HepG2 (cell line): Measurements from ENCODE around the gene RAB18. TPM values are rescaled to one million over a fixed set of nuclear protein-coding genes. Genes with fewer than 3 reads are reported as not detected.

Experiments used
- ATAC-seq: fragments of 200-7000 bp; cut with Tn5 transposase; 3 replicates; pipeline ENCODE4 v1.9.1; 2020; ENCODE audit warnings: mild to moderate bottlenecking, moderate library complexity
- BruUV-seq: library from RNA; stranded (reverse); fragments of 400-500 nt; replicated peaks from 2 replicates; lab custom pipeline; 2021; lab: Mats Ljungman, UMichigan
- CTCF ChIA-PET: fragments of 300-600 bp; formaldehyde crosslinking; extraction: SDS; loops from one replicate; lab custom pipeline; 2021; ENCODE audit warnings: low total read pairs, inconsistent platforms, low intra/inter-chr PET ratio; lab: Yijun Ruan, JAX
- POLR2A ChIA-PET: fragments of 350-600 bp; sonication (Branson Sonifier 250); formaldehyde crosslinking; loops from one replicate; lab custom pipeline; 2020; ENCODE audit warnings: antibody characterized with exemption, inconsistent platforms; lab: Yijun Ruan, JAX
- DNase-seq: peaks from one replicate; pipeline ENCODE4 v3.0.0-alpha.2; 2015; ENCODE audit warnings: low spot score
- FAIRE-seq: peaks from 3 replicates; lab custom pipeline; 2011; peaks lifted over from hg19 to GRCh38; lab: Jason Lieb, UNC
- H2AFZ ChIP-seq: one replicate; pipeline ENCODE4 v1.6.1; 2011; ENCODE audit warnings: low read length, inconsistent platforms
- H3K27ac ChIP-seq: fragments of 300-600 bp; 3 replicates; pipeline ENCODE4 v1.8.0; 2011; ENCODE audit warnings: mixed run types, mild to moderate bottlenecking, mixed read lengths, low read length, inconsistent platforms; ENCODE audit not compliant: insufficient read depth; ENCODE audit errors: extremely low read length
- H3K27me3 ChIP-seq, 2 experiments: fragments of 200-600 bp in 1 of 2; 2 replicates in 1 of 2; 3 replicates in 1 of 2; pipeline versions ENCODE4 v1.6.0 to v1.8.0; 2011; ENCODE audit warnings: low read length in 2 of 2, mild to moderate bottlenecking in 2 of 2, moderate library complexity in 2 of 2, inconsistent platforms in 1 of 2; ENCODE audit not compliant: insufficient read depth in 2 of 2, control insufficient read depth in 1 of 2
- H3K36me3 ChIP-seq, 2 experiments: fragments of 200-600 bp in 1 of 2; replicated peaks in 1 of 2; 2 replicates in 1 of 2; 3 replicates in 1 of 2; pipeline versions ENCODE4 v1.5.1 to v1.8.0; 2011; ENCODE audit warnings: low read length in 2 of 2, inconsistent platforms in 1 of 2; ENCODE audit not compliant: insufficient read depth in 2 of 2, control insufficient read depth in 1 of 2
- H3K4me1 ChIP-seq: 2 replicates; pipeline ENCODE4 v1.5.1; 2012; ENCODE audit warnings: low read length, inconsistent platforms; ENCODE audit not compliant: insufficient read depth
- H3K4me2 ChIP-seq: 2 replicates; pipeline ENCODE4 v1.6.0; 2011; ENCODE audit warnings: low read depth, low read length, inconsistent platforms
- H3K4me3 ChIP-seq, 3 experiments: fragments of 200-600 bp in 1 of 3; sonication (generic), shearing (Covaris generic) in 1 of 3; replicated peaks in 1 of 3; 2 replicates each; pipeline ENCODE4 v1.5.1; 2011 to 2016; ENCODE audit warnings: low read length in 3 of 3, inconsistent platforms in 2 of 3, low read depth in 2 of 3, mild to moderate bottlenecking in 2 of 3, control low read depth in 1 of 3, mixed read lengths in 1 of 3; ENCODE audit not compliant: insufficient read depth in 1 of 3
- H3K79me2 ChIP-seq: one replicate; pipeline ENCODE4 v1.6.1; 2011; ENCODE audit warnings: low read length, inconsistent platforms; ENCODE audit not compliant: insufficient read depth
- H3K9ac ChIP-seq: 2 replicates; pipeline ENCODE4 v1.6.0; 2011; ENCODE audit warnings: mild to moderate bottlenecking, low read depth, low read length, inconsistent platforms; ENCODE audit not compliant: insufficient read depth
- H3K9me3 ChIP-seq: 2 replicates; pipeline ENCODE4 v1.5.1; 2012; ENCODE audit warnings: mild to moderate bottlenecking, low read length
- H4K20me1 ChIP-seq: 2 replicates; pipeline ENCODE4 v1.6.0; 2011; ENCODE audit warnings: inconsistent platforms, mild to moderate bottlenecking, low read length, moderate library complexity; ENCODE audit not compliant: insufficient read depth
- MAFK ChIP-seq, 2 experiments: IDR thresholded peaks in 1 of 2; conservative IDR thresholded peaks in 1 of 2; 2 replicates each; pipeline ENCODE4 v1.6.1; 2011; ENCODE audit warnings: improper control_type of control experiment in 2 of 2, low read length in 2 of 2
- MED8 ChIP-seq: sonication (generic); formaldehyde crosslinking; IDR thresholded peaks from 2 replicates; pipeline ENCODE4 v1.8.1; 2023; ENCODE audit warnings: mild to moderate bottlenecking, missing genetic modification reagents; ENCODE audit not compliant: insufficient replicate concordance
- NCOA5 ChIP-seq: sonication (generic); formaldehyde crosslinking; IDR thresholded peaks from 2 replicates; pipeline ENCODE4 v1.4.0; 2020; ENCODE audit warnings: missing genetic modification reagents
- NR2F6 ChIP-seq, 2 experiments: IDR thresholded peaks; 2 replicates each; pipeline ENCODE4 v1.6.1; 2016; ENCODE audit warnings: antibody characterized with exemption in 1 of 2, mild to moderate bottlenecking in 1 of 2
- PBX3 ChIP-seq: sonication (generic); formaldehyde crosslinking; IDR thresholded peaks from 2 replicates; pipeline ENCODE4 v1.8.1; 2023; ENCODE audit warnings: missing genetic modification reagents, inconsistent platforms, borderline replicate concordance
- POLR2A ChIP-seq, 2 experiments: IDR thresholded peaks; 2 replicates each; pipeline ENCODE4 v1.6.1; 2011; ENCODE audit warnings: low read depth in 2 of 2, low read length in 2 of 2, mild to moderate bottlenecking in 1 of 2, moderate library complexity in 1 of 2; ENCODE audit not compliant: insufficient read depth in 1 of 2
- SAFB2 ChIP-seq: sonication (generic); formaldehyde crosslinking; IDR thresholded peaks from 2 replicates; pipeline ENCODE4 v1.5.1; 2020; ENCODE audit warnings: missing genetic modification reagents, low read depth, mild to moderate bottlenecking, borderline replicate concordance
- SCMH1 ChIP-seq: sonication (generic); formaldehyde crosslinking; IDR thresholded peaks from 2 replicates; pipeline ENCODE4 v1.9.0; 2021; ENCODE audit warnings: missing genetic modification reagents, mild to moderate bottlenecking, borderline replicate concordance
- SIX1 ChIP-seq: sonication (generic); formaldehyde crosslinking; IDR thresholded peaks from 2 replicates; pipeline ENCODE4 v1.4.0; 2020; ENCODE audit warnings: missing genetic modification reagents, borderline replicate concordance
- SMYD3 ChIP-seq: sonication (generic); formaldehyde crosslinking; IDR thresholded peaks from 2 replicates; pipeline ENCODE4 v1.8.1; 2023; ENCODE audit warnings: mild to moderate bottlenecking, missing genetic modification reagents
- ZBTB1 ChIP-seq: sonication (generic); formaldehyde crosslinking; IDR thresholded peaks from 2 replicates; pipeline ENCODE4 v1.4.0; 2020; ENCODE audit warnings: missing genetic modification reagents, borderline replicate concordance
- ZNF337 ChIP-seq: sonication (generic); formaldehyde crosslinking; IDR thresholded peaks from 2 replicates; pipeline ENCODE4 v1.5.1; 2020; ENCODE audit warnings: missing genetic modification reagents, low read depth, mild to moderate bottlenecking, borderline replicate concordance
- ZNF44 ChIP-seq: sonication (generic); formaldehyde crosslinking; IDR thresholded peaks from 2 replicates; pipeline ENCODE4 v1.5.1; 2020; ENCODE audit warnings: mild to moderate bottlenecking, missing genetic modification reagents
- ZNF761 ChIP-seq: sonication (generic); formaldehyde crosslinking; conservative IDR thresholded peaks from 2 replicates; pipeline ENCODE4 v1.4.0; 2020; ENCODE audit warnings: mild to moderate bottlenecking, missing genetic modification reagents
- ZZZ3 ChIP-seq: sonication (generic); formaldehyde crosslinking; IDR thresholded peaks from 2 replicates; pipeline ENCODE4 v1.4.0; 2020; ENCODE audit warnings: missing genetic modification reagents, mild to moderate bottlenecking, borderline replicate concordance
- WGBS: methylation state at CpG from one replicate; pipeline ENCODE4 v1.1.6; 2017; ENCODE audit warnings: low lambda C conversion rate; 5-methylcytosine and 5-hydroxymethylcytosine counted together
- in situ Hi-C: cut with HindIII; loops from 2 replicates; pipeline ENCODE4 v1.10.0; 2017; ENCODE audit warnings: low pct_unique_long_range_greater_than_20kb; ENCODE audit not compliant: extremely low pct_ligation_motif_present
- intact Hi-C: fragments of 100-400 bp; cut with micrococcal nuclease; formaldehyde crosslinking; loops from one replicate; pipeline ENCODE4 v1.10.0; 2022; ENCODE audit not compliant: unreplicated experiment
- polyA plus RNA-seq, 8 experiments: library from polyadenylated mRNA; depleted of rRNA in 3 of 8; stranded (reverse) in 7 of 8; unstranded in 1 of 8; fragments of >200 nt; fragmentation: Illumina TruSeq in 4 of 8; extraction: Trizol in 4 of 8; gene quantifications; 2 replicates each; pipeline versions ENCODE4 v1.2.1 to v1.2.3, GENCODE V29; 2011 to 2016; ENCODE audit warnings: low read depth in 4 of 8, missing spikeins in 1 of 8, mixed read lengths in 1 of 8; ENCODE audit not compliant: insufficient read depth in 1 of 8
- total RNA-seq, 5 experiments: library from RNA; depleted of rRNA; stranded (reverse); fragments of >200 nt; fragmentation: Illumina TruSeq; extraction: Trizol; gene quantifications; 2 replicates each; pipeline ENCODE4 v1.2.3, GENCODE V29; 2016; ENCODE audit warnings: low read depth in 1 of 5

The RAB18 gene
- total and polyA plus RNA-seq, 2 of the 13 experiments (the other 11 are each of a cell fraction or from before 2014, with no cell fraction given): 22.3 to 69.1 TPM

GRCh38 chr10:27561334-27561733 lies 57.2 kb downstream of the RAB18 start:
- Histone ChIP-seq H3K36me3 (no peaks in the 10 kb centered on the region), H4K20me1 (no peaks in the 10 kb centered on the region; the same call in 1 of the 2 replicates), H3K27ac (no peak overlapping the region), H3K9ac (no peak overlapping the region), H3K79me2 (no peaks in the 10 kb centered on the region), H3K4me3 (no peak overlapping the region), H3K4me2 (no peak overlapping the region), H2AFZ (no peak overlapping the region), H3K9me3 (no peaks in the 10 kb centered on the region), H3K4me1 (no peaks in the 10 kb centered on the region), H3K27me3 (no peaks in the 10 kb centered on the region)
- in situ Hi-C loops (loop anchor here (25.0 kb wide), 2 partner anchors 676 to 826 kb away; no protein-coding TSS in a partner anchor), intact Hi-C loops (no loop called here)
- FAIRE-seq (no peak), ATAC-seq (no peak), DNase-seq (no peak)
- 0% methylated on average over 2 of the region's 2 CpGs for WGBS
- TF ChIP-seq MAFK (conservative IDR thresholded peaks at IDR 0.05 in 1 of 2, IDR thresholded peaks at IDR 0.05 in 1 of 2; ENCODE audit: low read length in 2 of 2) (peak in 1 of 2 experiments; percentile 51; a peak in 1 of 4 replicates), SMYD3 (no peak)
- POLR2A ChIA-PET: no interaction called here
- CTCF ChIA-PET: no interaction called here
- BruUV-seq: no TSS peak

GRCh38 chr10:27564398-27564797 lies 60.3 kb downstream of the RAB18 start:
- 0% methylated on average over 1 of the region's 1 CpG for WGBS
- no peaks in the 10 kb centered on the region for H3K36me3 ChIP-seq
- intact Hi-C loops (no loop called here), in situ Hi-C loops (loop anchor here (25.0 kb wide), 2 partner anchors 673 to 823 kb away; no protein-coding TSS in a partner anchor)
- TF ChIP-seq ZNF44 (CRISPR knock-in tag): no peak
- no peak for TF ChIP-seq PBX3
- TF ChIP-seq NR2F6 (IDR thresholded peaks at IDR 0.05): no peak
- TF ChIP-seq NR2F6 (CRISPR knock-in tag; IDR thresholded peaks at IDR 0.05): no peak
- TF ChIP-seq SCMH1 (CRISPR knock-in tag): no peak
- TF ChIP-seq ZBTB1 (CRISPR knock-in tag): no peak
- no peak for TF ChIP-seq ZZZ3
- no peak for TF ChIP-seq POLR2A (IDR thresholded peaks at IDR 0.05; ENCODE audit: insufficient read depth in 1 of 2, low read depth in 2 of 2, low read length in 2 of 2)
- no peak for TF ChIP-seq MED8
- no peak for TF ChIP-seq SIX1 (CRISPR knock-in tag)
- TF ChIP-seq ZNF337 (CRISPR knock-in tag): no peak
- no peak for TF ChIP-seq SAFB2
- no peak for TF ChIP-seq ZNF761 (CRISPR knock-in tag)
- no peak for TF ChIP-seq NCOA5
- H3K4me3 ChIP-seq: no peak overlapping the region
- FAIRE-seq (no peak), ATAC-seq (no peak), DNase-seq (no peak)
- H3K27ac ChIP-seq: no peak overlapping the region
- no peak overlapping the region for H3K9ac ChIP-seq
- no peaks in the 10 kb centered on the region for H3K79me2 ChIP-seq
- POLR2A ChIA-PET: no interaction called here
- H3K9me3 ChIP-seq: no peaks in the 10 kb centered on the region
- no TSS peak for BruUV-seq
- CTCF ChIA-PET: no interaction called here
- no peaks in the 10 kb centered on the region for H3K4me1 ChIP-seq
- no peak overlapping the region for H2AFZ ChIP-seq
- H3K4me2 ChIP-seq: no peak overlapping the region
- no peaks in the 10 kb centered on the region for H3K27me3 ChIP-seq
- H4K20me1 ChIP-seq: no peaks in the 10 kb centered on the region
